Measurements from ENCODE around the gene PRKCE. TPM values are rescaled to one million over a fixed set of nuclear protein-coding genes. Genes with fewer than 3 reads are reported as not detected.

The PRKCE gene
- total RNA-seq, 1 experiment from 2014 or later = 21.7 TPM

- Histone ChIP-seq H3K4me1 (replicated peaks; ENCODE audit: insufficient read depth) (peaks cover 36% of the 10 kb centered on the region), H3K4me2 (peak overlapping the region; percentile 62), H3K27me3 (ENCODE audit: insufficient read depth, low read depth) (no peaks in the 10 kb centered on the region), H3K36me3 (ENCODE audit: low read depth) (no peaks in the 10 kb centered on the region), H3K9me2 (ENCODE audit: insufficient read depth) (no peaks in the 10 kb centered on the region), H3K4me3 (no peak overlapping the region), H2AFZ (no peak overlapping the region), H4K20me1 (ENCODE audit: insufficient read depth) (no peaks in the 10 kb centered on the region), H3K27ac (peak overlapping the region; percentile 88), H3K79me2 (ENCODE audit: low read depth) (no peaks in the 10 kb centered on the region), H3K9me3 (ENCODE audit: insufficient read depth, low read depth) (no peaks in the 10 kb centered on the region), H3F3A (ENCODE audit: insufficient read depth, low read depth) (peaks cover 25% of the 10 kb centered on the region)
- peak in 1 of 2 experiments; percentile 5 for DNase-seq
- intact Hi-C loops (cut with micrococcal nuclease; ENCODE audit: unreplicated experiment) = loop anchor here (1.0 to 5.0 kb wide), 9 partner anchors 29 to 658 kb away; partner anchors contain the start of gene EPAS1
- ChIA-PET POLR2A (ENCODE audit: unreplicated experiment) (interaction anchor here (0.5 to 0.7 kb wide), 5 partner anchors 181 to 924 kb away, joined by 4 to 27 read pairs (median 6); no protein-coding TSS in a partner anchor), CTCF (interaction anchor here (0.6 to 1.4 kb wide), 7 partner anchors 74 to 594 kb away, joined by 3 to 12 read pairs (median 5); no protein-coding TSS in a partner anchor)
- TF ChIP-seq, protein P1, sequence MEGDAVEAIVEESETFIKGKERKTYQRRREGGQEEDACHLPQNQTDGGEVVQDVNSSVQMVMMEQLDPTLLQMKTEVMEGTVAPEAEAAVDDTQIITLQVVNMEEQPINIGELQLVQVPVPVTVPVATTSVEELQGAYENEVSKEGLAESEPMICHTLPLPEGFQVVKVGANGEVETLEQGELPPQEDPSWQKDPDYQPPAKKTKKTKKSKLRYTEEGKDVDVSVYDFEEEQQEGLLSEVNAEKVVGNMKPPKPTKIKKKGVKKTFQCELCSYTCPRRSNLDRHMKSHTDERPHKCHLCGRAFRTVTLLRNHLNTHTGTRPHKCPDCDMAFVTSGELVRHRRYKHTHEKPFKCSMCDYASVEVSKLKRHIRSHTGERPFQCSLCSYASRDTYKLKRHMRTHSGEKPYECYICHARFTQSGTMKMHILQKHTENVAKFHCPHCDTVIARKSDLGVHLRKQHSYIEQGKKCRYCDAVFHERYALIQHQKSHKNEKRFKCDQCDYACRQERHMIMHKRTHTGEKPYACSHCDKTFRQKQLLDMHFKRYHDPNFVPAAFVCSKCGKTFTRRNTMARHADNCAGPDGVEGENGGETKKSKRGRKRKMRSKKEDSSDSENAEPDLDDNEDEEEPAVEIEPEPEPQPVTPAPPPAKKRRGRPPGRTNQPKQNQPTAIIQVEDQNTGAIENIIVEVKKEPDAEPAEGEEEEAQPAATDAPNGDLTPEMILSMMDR (conservative IDR thresholded peaks at IDR 0.05) = no peak
- TF ChIP-seq EZH2 (IDR thresholded peaks at IDR 0.05; ENCODE audit: low read depth) = no peak
- BruUV-seq (replicated peaks) = no TSS peak
These were observed 341.4 kb downstream of the PRKCE start for GRCh38 chr2:45992741-45993475.

- Histone ChIP-seq H3K9me2 (ENCODE audit: insufficient read depth) (no peaks in the 10 kb centered on the region), H3K27ac (peak overlapping the region; percentile 88), H3K36me3 (ENCODE audit: low read depth) (no peaks in the 10 kb centered on the region), H3K9me3 (ENCODE audit: insufficient read depth, low read depth) (no peaks in the 10 kb centered on the region), H3K79me2 (ENCODE audit: low read depth) (no peaks in the 10 kb centered on the region), H3K4me1 (replicated peaks; ENCODE audit: insufficient read depth) (peaks cover 36% of the 10 kb centered on the region), H3K4me3 (no peak overlapping the region), H2AFZ (no peak overlapping the region), H3K27me3 (ENCODE audit: insufficient read depth, low read depth) (no peaks in the 10 kb centered on the region), H3F3A (ENCODE audit: insufficient read depth, low read depth) (peaks cover 25% of the 10 kb centered on the region), H3K4me2 (peak overlapping the region; percentile 62), H4K20me1 (ENCODE audit: insufficient read depth) (no peaks in the 10 kb centered on the region)
- DNase-seq = peak; percentile 59 to 74
- BruUV-seq (replicated peaks) = no TSS peak
- POLR2A ChIA-PET (ENCODE audit: unreplicated experiment) = no interaction called here
- CTCF ChIA-PET = interaction anchor here (0.6 to 1.4 kb wide), 8 partner anchors 174 to 596 kb away, joined by 3 to 24 read pairs (median 4); no protein-coding TSS in a partner anchor
- intact Hi-C loops (cut with micrococcal nuclease; ENCODE audit: unreplicated experiment) = loop anchor here (1.0 to 5.0 kb wide), 5 partner anchors 304 to 657 kb away; partner anchors contain the start of gene EPAS1
- TF ChIP-seq EZH2 (IDR thresholded peaks at IDR 0.05; ENCODE audit: low read depth) = no peak
- TF ChIP-seq, protein P1 (conservative IDR thresholded peaks at IDR 0.05) = peak; percentile 95
These were observed 342.1 kb downstream of the PRKCE start for GRCh38 chr2:45993476-45993991.

- Histone ChIP-seq H3K4me3 (no peak overlapping the region), H3K9me3 (ENCODE audit: insufficient read depth, low read depth) (no peaks in the 10 kb centered on the region), H4K20me1 (ENCODE audit: insufficient read depth) (no peaks in the 10 kb centered on the region), H3K4me1 (replicated peaks; ENCODE audit: insufficient read depth) (peaks cover 36% of the 10 kb centered on the region), H3K36me3 (ENCODE audit: low read depth) (no peaks in the 10 kb centered on the region), H3K4me2 (no peak overlapping the region), H3K79me2 (ENCODE audit: low read depth) (no peaks in the 10 kb centered on the region), H3K27ac (no peak overlapping the region), H2AFZ (no peak overlapping the region), H3F3A (ENCODE audit: insufficient read depth, low read depth) (peaks cover 25% of the 10 kb centered on the region), H3K9me2 (ENCODE audit: insufficient read depth) (no peaks in the 10 kb centered on the region), H3K27me3 (ENCODE audit: insufficient read depth, low read depth) (no peaks in the 10 kb centered on the region)
- CTCF ChIA-PET = interaction anchor here (0.6 to 1.4 kb wide), 7 partner anchors 174 to 595 kb away, joined by 3 to 24 read pairs (median 5); no protein-coding TSS in a partner anchor
- no peak for TF ChIP-seq EZH2 (IDR thresholded peaks at IDR 0.05; ENCODE audit: low read depth)
- TF ChIP-seq, protein P1 (conservative IDR thresholded peaks at IDR 0.05) = no peak
- DNase-seq = no peak
- intact Hi-C loops (cut with micrococcal nuclease; ENCODE audit: unreplicated experiment) = loop anchor here (5.0 kb wide), 1 partner anchor 303 kb away; the partner anchor contains the start of gene EPAS1
- POLR2A ChIA-PET (ENCODE audit: unreplicated experiment) = no interaction called here
- no TSS peak for BruUV-seq (replicated peaks)
These were observed 342.6 kb downstream of the PRKCE start for GRCh38 chr2:45994060-45994459.
